Esophagus muscularis mucosa (tissue), 4 donors: Measurements from ENCODE around the gene IPO9.

ENCODE experiments used
- CTCF ChIP-seq, 3 experiments: fragments of 200-600 bp in 2 of 3; fragments of 450-650 bp in 1 of 3; sonication (generic) in 2 of 3; IDR thresholded peaks; one replicate each; pipeline ENCODE4 v1.5.1; 2017 to 2019; ENCODE audit warnings: antibody characterized with exemption in 3 of 3, mild to moderate bottlenecking in 2 of 3, moderate library complexity in 1 of 3
- EP300 ChIP-seq: sonication (generic); formaldehyde crosslinking; IDR thresholded peaks from one replicate; pipeline ENCODE4 v1.6.1; 2017; ENCODE audit warnings: antibody characterized with exemption
- POLR2A ChIP-seq: fragments of 450-650 bp; IDR thresholded peaks from one replicate; pipeline ENCODE4 v1.6.1; 2017; ENCODE audit warnings: antibody characterized with exemption, moderate library complexity, mild to moderate bottlenecking, low read depth
- POLR2AphosphoS5 ChIP-seq, 2 donors: sonication (generic); formaldehyde crosslinking; IDR thresholded peaks; one replicate each; pipeline ENCODE4 v1.6.1; 2017; ENCODE audit warnings: antibody characterized with exemption in 2 of 2

- no peak for TF ChIP-seq CTCF (IDR thresholded peaks at IDR 0.05)
- TF ChIP-seq POLR2A, result no peak
- TF ChIP-seq EP300, result no peak
- no peak for TF ChIP-seq POLR2AphosphoS5 (IDR thresholded peaks at IDR 0.05)
These were observed 52.7 kb downstream of the IPO9 start for GRCh38 chr1:201881617-201882016.
